Measurements from ENCODE around the gene TMBIM1. TPM values are rescaled to one million over a fixed set of nuclear protein-coding genes. Genes with fewer than 3 reads are reported as not detected.
"Not testable (repeated sequence)": the region's sequence is repeated elsewhere in the genome, so short reads cannot be mapped to it uniquely, and the experiment has no call there.

Gene TMBIM1
- total and polyA plus RNA-seq, 8 donors: 56.6 to 196 (median 159) TPM

- intact Hi-C loops (cut with DNase I): no loop called here
- FAIRE-seq: no peak
These were observed 27.6 kb upstream of the TMBIM1 start for GRCh38 chr2:218319813-218320365.

GRCh38 chr2:218318241-218318640, 25.9 kb upstream of the TMBIM1 start:
- Histone ChIP-seq H3K27me3 (no peaks in the 10 kb centered on the region), H3K27ac (no peak overlapping the region), H3K36me3 (no peaks in the 10 kb centered on the region), H3K4me3 (no peak overlapping the region), H3K4me1 (peaks cover 0 to 6% (median 0%) of the 10 kb centered on the region in 3 donors), H3K9me3 (no peaks in the 10 kb centered on the region)
- no peak for ATAC-seq
- no peak for DNase-seq
- FAIRE-seq: no peak
- WGBS, 2 donors: 81 to 86% methylated on average over 7 of the region's 7 CpGs
- intact Hi-C loops (cut with DNase I): no loop called here
- no peak for TF ChIP-seq CTCF (IDR thresholded peaks at IDR 0.05)

More at GRCh38 chr2:218319813-218320365, 27.6 kb upstream of the TMBIM1 start:
- no peaks in the 10 kb centered on the region for H3K27me3 ChIP-seq
- DNase-seq (no peak), ATAC-seq (no peak)
- no peak overlapping the region for H3K4me3 ChIP-seq
- no peak overlapping the region for H3K27ac ChIP-seq
- H3K4me1 ChIP-seq: peaks cover 0 to 9% (median 0%) of the 10 kb centered on the region in 3 donors
- no peaks in the 10 kb centered on the region for H3K36me3 ChIP-seq
- H3K9me3 ChIP-seq: no peaks in the 10 kb centered on the region
- 65 to 74% methylated on average over 6 of the region's 6 CpGs for WGBS, 2 donors
- TF ChIP-seq CTCF (IDR thresholded peaks at IDR 0.05): no peak

- no peak for ATAC-seq
- 86 to 94% methylated on average over 4 of the region's 4 CpGs for WGBS, 2 donors
- Histone ChIP-seq H3K27me3 (no peaks in the 10 kb centered on the region), H3K9me3 (no peaks in the 10 kb centered on the region), H3K4me1 (peaks cover 0 to 10% (median 0%) of the 10 kb centered on the region in 3 donors), H3K4me3 (no peak overlapping the region), H3K27ac (no peak overlapping the region), H3K36me3 (no peaks in the 10 kb centered on the region)
- no peak for FAIRE-seq
- no peak for DNase-seq
- no peak for TF ChIP-seq CTCF (IDR thresholded peaks at IDR 0.05)
- intact Hi-C loops (cut with DNase I): no loop called here
These were observed 25.5 kb upstream of the TMBIM1 start for GRCh38 chr2:218317835-218318234.

GRCh38 chr2:218317303-218317630, 25.0 kb upstream of the TMBIM1 start:
- Histone ChIP-seq H3K4me3 (no peak overlapping the region), H3K9me3 (no peaks in the 10 kb centered on the region), H3K27ac (no peak overlapping the region), H3K4me1 (peaks cover 0 to 14% (median 0%) of the 10 kb centered on the region in 3 donors), H3K27me3 (no peaks in the 10 kb centered on the region), H3K36me3 (no peaks in the 10 kb centered on the region)
- DNase-seq (no peak), ATAC-seq (no peak), FAIRE-seq (no peak)
- WGBS, 2 donors: 92 to 94% methylated on average over 1 of the region's 1 CpG
- intact Hi-C loops (cut with DNase I): no loop called here
- TF ChIP-seq CTCF (IDR thresholded peaks at IDR 0.05): no peak

GRCh38 chr2:218315397-218315796, 23.1 kb upstream of the TMBIM1 start:
- intact Hi-C loops (cut with DNase I): no loop called here
- no peaks in the 10 kb centered on the region for H3K36me3 ChIP-seq
- no peak overlapping the region for H3K27ac ChIP-seq
- WGBS, 2 donors: 81% methylated on average over 8 of the region's 8 CpGs
- no peak for TF ChIP-seq CTCF (IDR thresholded peaks at IDR 0.05)
- no peak for ATAC-seq
- DNase-seq: no peak
- H3K27me3 ChIP-seq: no peaks in the 10 kb centered on the region
- no peaks in the 10 kb centered on the region for H3K9me3 ChIP-seq
- peaks cover 0 to 21% (median 0%) of the 10 kb centered on the region in 3 donors for H3K4me1 ChIP-seq
- H3K4me3 ChIP-seq: no peak overlapping the region
- FAIRE-seq: no peak

GRCh38 chr2:218314764-218315163, 22.5 kb upstream of the TMBIM1 start:
- not testable (repeated sequence) for H3K27ac ChIP-seq, ATAC-seq

More at GRCh38 chr2:218314764-218315163, 22.5 kb upstream of the TMBIM1 start:
- peaks cover 0 to 21% (median 0%) of the 10 kb centered on the region in 3 donors for H3K4me1 ChIP-seq
- DNase-seq; H3K4me3 ChIP-seq; H3K36me3 ChIP-seq; H3K9me3 ChIP-seq; H3K27me3 ChIP-seq; intact Hi-C loops (cut with DNase I); FAIRE-seq: not testable (repeated sequence)
- 80 to 83% methylated on average over 4 of the region's 4 CpGs for WGBS, 2 donors
